Measurements from ENCODE around the gene ARHGEF40.

The ARHGEF40 gene

GRCh38 chr14:21023817-21024584 is 46.1 kb upstream of the ARHGEF40 start:
- peak overlapping the region; percentile 93 for H3K18ac ChIP-seq (ENCODE audit: low read length)
- no peak for DNase-seq (ENCODE audit: low spot score)
- H2AFZ ChIP-seq (ENCODE audit: low read length) = peak overlapping the region; percentile 93
- no peak overlapping the region for H3K9ac ChIP-seq (ENCODE audit: low read depth, low read length, poor library complexity)
- H2BK5ac ChIP-seq (ENCODE audit: low read length) = no peak overlapping the region
- H3K4ac ChIP-seq (ENCODE audit: low read length) = no peak overlapping the region
- no peak overlapping the region for H3K14ac ChIP-seq (ENCODE audit: low read length)
- peak overlapping the region; percentile 94 for H3K4me2 ChIP-seq (ENCODE audit: insufficient read depth, low read length, poor library complexity, severe bottlenecking)
- peak overlapping the region; percentile 75 for H3K23ac ChIP-seq (ENCODE audit: low read depth, low read length, poor library complexity)
- H3K9me3 ChIP-seq (replicated peaks in 1 of 2; ENCODE audit: control insufficient read depth in 2 of 2, insufficient read depth in 1 of 2, low read depth in 1 of 2, low read length in 2 of 2) = peaks cover 0 to 6% of the 10 kb centered on the region in 2 donors
- H2BK15ac ChIP-seq (ENCODE audit: low read length) = no peak overlapping the region
- peak overlapping the region; percentile 53 to 80 for H3K4me3 ChIP-seq (ENCODE audit: low read length in 2 of 2)
- H3K79me1 ChIP-seq (ENCODE audit: low read depth, low read length) = no peaks in the 10 kb centered on the region
- peaks cover 8 to 86% (median 36%) of the 10 kb centered on the region in 3 experiments for H3K27me3 ChIP-seq (ENCODE audit: control insufficient read depth in 3 of 3, insufficient read depth in 3 of 3, low read depth in 1 of 3, low read length in 3 of 3)
- WGBS, 2 donors (ENCODE audit: extremely low coverage in 2 of 2, insufficient read length in 2 of 2, insufficient replicate concordance in 1 of 2) = no CpG with 5 or more reads among the region's 17 CpGs
- no peak overlapping the region for H4K8ac ChIP-seq (ENCODE audit: low read depth, low read length)
- no peak overlapping the region for H3K27ac ChIP-seq (replicated peaks; ENCODE audit: low read length)
- H4K91ac ChIP-seq (ENCODE audit: low read depth, low read length, poor library complexity) = no peak overlapping the region
- no peak overlapping the region for H2BK12ac ChIP-seq (ENCODE audit: low read length)
- H3K36me3 ChIP-seq (replicated peaks in 1 of 2; ENCODE audit: control insufficient read depth in 2 of 2, insufficient read depth in 2 of 2, low read length in 2 of 2) = no peaks in the 10 kb centered on the region
- peaks cover 4 to 13% of the 10 kb centered on the region in 2 donors for H3K4me1 ChIP-seq (ENCODE audit: control insufficient read depth in 2 of 2, insufficient read depth in 1 of 2, low read depth in 1 of 2, low read length in 2 of 2)
- H2BK120ac ChIP-seq (ENCODE audit: low read depth, low read length) = no peak overlapping the region
- peak overlapping the region; percentile 82 for H2AK5ac ChIP-seq (ENCODE audit: low read depth, low read length)

GRCh38 chr14:21024585-21025370 is 45.3 kb upstream of the ARHGEF40 start, which contains the start of gene NDRG2:
TSS of gene NDRG2 (minus strand) at chr14:21025061. CDS start at chr14:21023315, 1,746 bp downstream.
- H3K79me1 ChIP-seq (ENCODE audit: low read depth, low read length) = no peaks in the 10 kb centered on the region
- H3K4me3 ChIP-seq (ENCODE audit: low read length in 2 of 2) = peak within 1 kb of the TSS; percentile 53 to 80
- peak within 1 kb of the TSS; percentile 94 for H3K4me2 ChIP-seq (ENCODE audit: insufficient read depth, low read length, poor library complexity, severe bottlenecking)
- H3K36me3 ChIP-seq (replicated peaks in 1 of 2; ENCODE audit: control insufficient read depth in 2 of 2, insufficient read depth in 2 of 2, low read length in 2 of 2) = no peaks in the 10 kb centered on the region
- H3K14ac ChIP-seq (ENCODE audit: low read length) = peak within 1 kb of the TSS; percentile 97
- H3K23ac ChIP-seq (ENCODE audit: low read depth, low read length, poor library complexity) = peak within 1 kb of the TSS; percentile 75
- H2BK120ac ChIP-seq (ENCODE audit: low read depth, low read length) = no peak within 1 kb of the TSS
- H3K27me3 ChIP-seq (ENCODE audit: control insufficient read depth in 3 of 3, insufficient read depth in 3 of 3, low read depth in 1 of 3, low read length in 3 of 3) = peaks cover 8 to 88% (median 36%) of the 10 kb centered on the region in 3 experiments
- WGBS, 2 donors (ENCODE audit: extremely low coverage in 2 of 2, insufficient read length in 2 of 2, insufficient replicate concordance in 1 of 2) = no CpG with 5 or more reads among the region's 72 CpGs
- peaks cover 0 to 6% of the 10 kb centered on the region in 2 donors for H3K9me3 ChIP-seq (replicated peaks in 1 of 2; ENCODE audit: control insufficient read depth in 2 of 2, insufficient read depth in 1 of 2, low read depth in 1 of 2, low read length in 2 of 2)
- peak within 1 kb of the TSS; percentile 95 for H3K18ac ChIP-seq (ENCODE audit: low read length)
- H4K8ac ChIP-seq (ENCODE audit: low read depth, low read length) = no peak within 1 kb of the TSS
- peaks cover 4 to 13% of the 10 kb centered on the region in 2 donors for H3K4me1 ChIP-seq (ENCODE audit: control insufficient read depth in 2 of 2, insufficient read depth in 1 of 2, low read depth in 1 of 2, low read length in 2 of 2)
- peak within 1 kb of the TSS; percentile 86 for H3K9ac ChIP-seq (ENCODE audit: low read depth, low read length, poor library complexity)
- H3K4ac ChIP-seq (ENCODE audit: low read length) = no peak within 1 kb of the TSS
- peak within 1 kb of the TSS; percentile 71 for H2BK15ac ChIP-seq (ENCODE audit: low read length)
- peak within 1 kb of the TSS; percentile 82 for H2AK5ac ChIP-seq (ENCODE audit: low read depth, low read length)
- no peak within 1 kb of the TSS for H2BK12ac ChIP-seq (ENCODE audit: low read length)
- H2BK5ac ChIP-seq (ENCODE audit: low read length) = no peak within 1 kb of the TSS
- peak within 1 kb of the TSS; percentile 59 for H4K91ac ChIP-seq (ENCODE audit: low read depth, low read length, poor library complexity)
- peak within 1 kb of the TSS; percentile 93 for H2AFZ ChIP-seq (ENCODE audit: low read length)
- no peak within 1 kb of the TSS for H3K27ac ChIP-seq (replicated peaks; ENCODE audit: low read length)
- peak; percentile 64 for DNase-seq (ENCODE audit: low spot score)

DNA sequence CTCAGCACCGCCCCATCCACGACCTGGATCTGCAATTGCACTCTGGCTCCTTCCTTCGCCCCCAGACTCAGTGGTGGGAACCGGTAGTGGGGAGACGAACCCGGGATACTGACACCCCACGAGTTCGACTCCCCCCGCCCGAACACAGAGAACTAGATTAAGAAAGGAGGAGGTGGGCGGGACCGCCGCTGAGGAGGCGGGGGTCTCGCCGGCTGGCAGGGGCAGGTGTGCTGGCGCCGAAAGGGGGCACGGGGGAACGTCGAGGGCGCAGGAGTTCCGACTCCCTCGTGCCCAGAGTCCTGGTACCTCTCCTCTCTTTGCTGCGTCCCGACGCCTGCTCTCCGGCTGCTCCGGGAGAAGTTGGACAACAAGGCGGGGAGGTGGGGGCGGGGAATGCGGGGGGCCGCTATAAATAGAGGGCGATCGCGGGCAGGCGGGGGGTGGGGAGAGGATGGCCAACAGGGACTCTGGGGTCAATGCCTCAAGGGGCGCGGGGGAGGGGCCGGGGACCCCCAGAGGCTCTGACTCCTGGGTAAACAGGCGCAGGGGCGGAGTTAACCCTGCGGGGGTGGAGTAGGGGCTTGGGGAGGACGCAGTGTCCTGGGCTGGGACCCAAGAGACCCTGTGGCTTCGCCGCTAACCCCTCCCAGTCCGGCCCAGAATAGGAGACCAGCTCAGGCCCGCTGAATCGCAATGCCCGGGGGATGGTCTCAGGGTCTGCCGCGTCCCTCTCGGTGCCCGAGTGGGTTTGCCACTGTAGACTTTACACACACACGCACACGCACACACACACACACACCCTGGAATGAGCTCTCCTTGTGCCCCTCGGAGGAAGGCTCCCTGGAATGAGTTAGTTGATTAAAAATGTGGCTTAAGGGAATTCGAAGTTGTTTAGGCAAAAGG is 44.5 kb upstream of the ARHGEF40 start:
- Histone ChIP-seq H2AFZ (ENCODE audit: low read length) (peak overlapping the region; percentile 93), H2BK15ac (ENCODE audit: low read length) (peak overlapping the region; percentile 71), H3K4me1 (ENCODE audit: control insufficient read depth in 2 of 2, insufficient read depth in 1 of 2, low read depth in 1 of 2, low read length in 2 of 2) (peaks cover 4 to 13% of the 10 kb centered on the region in 2 donors), H3K4me2 (ENCODE audit: insufficient read depth, low read length, poor library complexity, severe bottlenecking) (peak overlapping the region; percentile 94), H4K91ac (ENCODE audit: low read depth, low read length, poor library complexity) (no peak overlapping the region), H3K4ac (ENCODE audit: low read length) (no peak overlapping the region), H3K27ac (replicated peaks; ENCODE audit: low read length) (no peak overlapping the region), H2BK5ac (ENCODE audit: low read length) (no peak overlapping the region), H3K9ac (ENCODE audit: low read depth, low read length, poor library complexity) (peak overlapping the region; percentile 78), H3K14ac (ENCODE audit: low read length) (peak overlapping the region; percentile 25), H3K27me3 (ENCODE audit: control insufficient read depth in 3 of 3, insufficient read depth in 3 of 3, low read depth in 1 of 3, low read length in 3 of 3) (peaks cover 8 to 93% (median 36%) of the 10 kb centered on the region in 3 experiments), H3K9me3 (replicated peaks in 1 of 2; ENCODE audit: control insufficient read depth in 2 of 2, insufficient read depth in 1 of 2, low read depth in 1 of 2, low read length in 2 of 2) (peaks cover 0 to 6% of the 10 kb centered on the region in 2 donors), H2BK120ac (ENCODE audit: low read depth, low read length) (no peak overlapping the region), H2BK12ac (ENCODE audit: low read length) (no peak overlapping the region), H3K79me1 (ENCODE audit: low read depth, low read length) (no peaks in the 10 kb centered on the region), H2AK5ac (ENCODE audit: low read depth, low read length) (peak overlapping the region; percentile 36), H4K8ac (ENCODE audit: low read depth, low read length) (no peak overlapping the region), H3K36me3 (replicated peaks in 1 of 2; ENCODE audit: control insufficient read depth in 2 of 2, insufficient read depth in 2 of 2, low read length in 2 of 2) (no peaks in the 10 kb centered on the region), H3K4me3 (ENCODE audit: low read length in 2 of 2) (peak overlapping the region; percentile 53 to 72), H3K23ac (ENCODE audit: low read depth, low read length, poor library complexity) (peak overlapping the region; percentile 69), H3K18ac (ENCODE audit: low read length) (peak overlapping the region; percentile 95)
- DNase-seq (ENCODE audit: low spot score) = peak; percentile 31
- no CpG with 5 or more reads among the region's 58 CpGs for WGBS, 2 donors (ENCODE audit: extremely low coverage in 2 of 2, insufficient read length in 2 of 2, insufficient replicate concordance in 1 of 2)

Data from neuronal stem cell (in vitro differentiated cells).